CD4-positive, alpha-beta T cell treated with Interleukin-15 for 4 hours (primary cell): ENCODE results near the gene MYDGF.

Experiments used
- DNase-seq: peaks from one replicate; pipeline ENCODE4 v3.0.0-alpha.2; 2020; ENCODE audit warnings: low spot score

The MYDGF gene

GRCh38 chr19:4675346-4675745 lies 5.2 kb upstream of the MYDGF start:
- DNase-seq = no peak

- DNase-seq = no peak
Observed at GRCh38 chr19:4673726-4674125, 3.6 kb upstream of the MYDGF start.

- DNase-seq = no peak
Observed at GRCh38 chr19:4673216-4673615, 3.1 kb upstream of the MYDGF start.

- no peak for DNase-seq
Observed at GRCh38 chr19:4671185-4671851, 1.2 kb upstream of the MYDGF start.

- no peak for DNase-seq
Observed at GRCh38 chr19:4664642-4665041, 5.5 kb downstream of the MYDGF start.

GRCh38 chr19:4662812-4663211 lies 7.3 kb downstream of the MYDGF start:
- no peak for DNase-seq

- no peak for DNase-seq
Observed at GRCh38 chr19:4662020-4662695, 8.0 kb downstream of the MYDGF start.

GRCh38 chr19:4660993-4661392 lies 9.1 kb downstream of the MYDGF start:
- no peak for DNase-seq

GRCh38 chr19:4660181-4660791 lies 9.9 kb downstream of the MYDGF start:
- DNase-seq = no peak

GRCh38 chr19:4657835-4658234 lies 12.3 kb downstream of the MYDGF start:
- DNase-seq = no peak

- no peak for DNase-seq
Observed at GRCh38 chr19:4657262-4657661, 12.9 kb downstream of the MYDGF start.

- DNase-seq = no peak
Observed at GRCh38 chr19:4656102-4656501, 14.0 kb downstream of the MYDGF start.

- no peak for DNase-seq
Observed at GRCh38 chr19:4654437-4655361, 15.4 kb downstream of the MYDGF start.

- DNase-seq = no peak
Observed at GRCh38 chr19:4653793-4654436, 16.2 kb downstream of the MYDGF start.

GRCh38 chr19:4652075-4652474 lies 18.1 kb downstream of the MYDGF start:
- DNase-seq = no peak

- DNase-seq = no peak
Observed at GRCh38 chr19:4650159-4650558, 20.0 kb downstream of the MYDGF start.

GRCh38 chr19:4649392-4650047 lies 20.6 kb downstream of the MYDGF start:
- no peak for DNase-seq

GRCh38 chr19:4647676-4648644 lies 22.2 kb downstream of the MYDGF start:
- DNase-seq = no peak

GRCh38 chr19:4645718-4646117 lies 24.4 kb downstream of the MYDGF start:
- DNase-seq = no peak

- DNase-seq = no peak
Observed at GRCh38 chr19:4642625-4643024, 27.5 kb downstream of the MYDGF start.
